ENCODE results near the gene NRXN2. TPM values are rescaled to one million over a fixed set of nuclear protein-coding genes. Genes with fewer than 3 reads are reported as not detected.
"Not testable (repeated sequence)": the region's sequence is repeated elsewhere in the genome, so short reads cannot be mapped to it uniquely, and the experiment has no call there.

Gene NRXN2
- total RNA-seq, 1 donor from 2014 or later = not detected

DNA sequence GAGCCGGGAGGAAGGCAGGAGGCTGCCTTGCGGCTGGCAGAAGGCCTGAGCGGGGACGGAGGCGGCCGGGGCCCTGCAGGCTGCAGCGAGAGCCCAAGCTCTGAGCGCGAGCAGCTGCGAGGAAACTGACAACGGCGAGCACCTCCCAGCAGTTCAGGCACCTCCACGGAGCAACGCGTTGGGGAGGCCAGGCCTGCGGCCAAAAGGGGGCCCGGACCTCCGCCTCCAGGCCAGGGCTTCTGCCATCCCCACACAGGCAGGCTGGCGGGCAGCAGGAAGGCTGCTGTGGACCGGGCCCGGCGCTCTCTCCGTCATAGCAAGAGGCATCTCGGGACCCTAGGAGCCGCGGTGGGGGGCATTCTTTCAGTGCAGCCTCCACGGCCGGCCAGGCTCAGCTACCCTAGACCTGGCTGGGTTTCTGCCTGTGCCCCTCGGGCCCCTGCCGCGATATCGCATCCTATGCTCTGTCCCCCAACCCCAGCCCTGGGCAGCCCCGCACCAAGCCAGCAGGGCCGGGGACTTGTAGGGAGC, 154.9 kb downstream of the NRXN2 start:
- DNase-seq (ENCODE audit: low read depth in 2 of 2) = no peak

DNA sequence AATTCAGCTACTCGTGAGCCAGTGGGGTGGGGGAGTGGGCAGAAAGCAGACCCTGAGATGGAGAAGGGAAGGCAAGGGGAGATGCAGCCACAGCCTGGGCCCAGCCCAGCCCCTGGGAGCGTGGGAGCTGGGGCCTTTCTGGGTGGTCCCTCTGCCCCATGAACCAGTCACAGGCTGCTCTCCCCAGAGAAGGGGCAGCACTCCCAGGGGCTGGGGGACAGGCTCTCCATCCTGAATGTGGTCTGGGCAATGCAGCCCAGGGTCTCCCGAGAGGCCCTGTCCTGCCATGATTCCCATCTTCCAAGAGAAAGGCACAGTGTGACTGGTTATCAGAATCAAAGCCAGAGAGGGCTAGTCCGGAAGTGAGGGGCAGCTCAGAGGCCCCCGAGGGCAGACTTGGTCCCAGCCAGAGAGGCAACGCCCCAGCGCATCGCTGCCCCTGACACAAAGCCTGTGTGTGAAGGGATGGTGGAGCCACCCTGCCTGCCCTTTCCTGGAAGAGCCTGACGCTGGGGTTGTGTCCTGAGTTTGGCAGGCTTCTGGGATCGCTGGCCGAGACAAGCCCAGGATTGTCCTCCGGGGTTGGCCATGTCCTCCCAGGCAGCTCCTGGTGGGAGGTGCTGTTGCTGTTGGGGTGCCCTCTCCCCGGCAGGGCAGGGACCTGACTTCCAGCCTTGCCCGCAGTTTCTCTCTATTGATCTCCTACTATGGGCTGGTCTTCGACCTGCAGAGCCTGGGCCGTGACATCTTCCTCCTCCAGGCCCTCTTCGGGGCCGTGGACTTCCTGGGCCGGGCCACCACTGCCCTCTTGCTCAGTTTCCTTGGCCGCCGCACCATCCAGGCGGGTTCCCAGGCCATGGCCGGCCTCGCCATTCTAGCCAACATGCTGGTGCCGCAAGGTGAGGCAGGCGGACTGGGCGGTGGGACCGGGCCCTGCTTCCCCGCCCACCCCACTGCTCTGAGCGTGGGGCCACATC, 155.8 kb downstream of the NRXN2 start:
- DNase-seq (ENCODE audit: low read depth in 2 of 2) = no peak

DNA sequence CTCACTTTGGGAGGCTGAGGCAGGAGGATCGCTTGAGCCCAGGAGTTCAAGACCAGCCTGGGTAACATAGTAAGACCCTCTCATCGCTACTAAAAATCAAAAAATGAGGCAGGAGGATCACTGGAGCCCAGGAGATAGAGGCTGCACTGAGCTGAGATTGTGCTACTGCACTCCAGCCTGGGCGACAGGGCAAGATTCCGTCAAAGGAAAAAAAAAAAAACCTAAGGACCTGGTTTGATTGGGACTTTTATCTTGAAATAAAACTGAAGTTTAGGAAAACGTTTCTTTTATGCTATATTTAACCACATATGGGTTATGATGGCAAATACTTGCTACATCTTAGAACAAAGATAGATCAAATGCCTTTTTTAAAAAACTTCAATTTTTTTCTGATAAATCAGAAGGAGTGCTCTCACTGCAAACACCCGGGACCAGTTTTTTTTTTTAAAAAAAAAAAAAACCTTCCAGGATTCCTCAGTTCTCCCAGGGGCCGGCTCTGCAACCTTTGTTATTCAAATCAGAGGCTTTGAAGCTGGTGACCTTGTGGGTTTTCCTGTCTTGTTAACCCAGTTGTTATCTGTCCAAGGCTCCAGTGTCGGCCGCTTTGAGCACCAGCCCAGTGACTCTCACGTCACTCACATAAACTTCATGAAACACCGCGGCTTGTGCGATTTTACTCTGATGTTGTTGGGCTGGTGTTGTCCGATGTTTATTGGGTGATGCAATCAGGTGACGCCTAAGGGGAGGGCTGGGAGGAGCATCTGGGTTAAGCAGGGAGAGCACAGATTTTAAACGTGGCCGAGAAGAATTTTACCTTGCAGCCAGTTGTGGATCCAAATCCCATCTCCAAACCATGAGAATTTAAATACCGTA, 156.7 kb downstream of the NRXN2 start:
- DNase-seq (ENCODE audit: low read depth in 2 of 2) = peak; percentile 62 to 68

DNA sequence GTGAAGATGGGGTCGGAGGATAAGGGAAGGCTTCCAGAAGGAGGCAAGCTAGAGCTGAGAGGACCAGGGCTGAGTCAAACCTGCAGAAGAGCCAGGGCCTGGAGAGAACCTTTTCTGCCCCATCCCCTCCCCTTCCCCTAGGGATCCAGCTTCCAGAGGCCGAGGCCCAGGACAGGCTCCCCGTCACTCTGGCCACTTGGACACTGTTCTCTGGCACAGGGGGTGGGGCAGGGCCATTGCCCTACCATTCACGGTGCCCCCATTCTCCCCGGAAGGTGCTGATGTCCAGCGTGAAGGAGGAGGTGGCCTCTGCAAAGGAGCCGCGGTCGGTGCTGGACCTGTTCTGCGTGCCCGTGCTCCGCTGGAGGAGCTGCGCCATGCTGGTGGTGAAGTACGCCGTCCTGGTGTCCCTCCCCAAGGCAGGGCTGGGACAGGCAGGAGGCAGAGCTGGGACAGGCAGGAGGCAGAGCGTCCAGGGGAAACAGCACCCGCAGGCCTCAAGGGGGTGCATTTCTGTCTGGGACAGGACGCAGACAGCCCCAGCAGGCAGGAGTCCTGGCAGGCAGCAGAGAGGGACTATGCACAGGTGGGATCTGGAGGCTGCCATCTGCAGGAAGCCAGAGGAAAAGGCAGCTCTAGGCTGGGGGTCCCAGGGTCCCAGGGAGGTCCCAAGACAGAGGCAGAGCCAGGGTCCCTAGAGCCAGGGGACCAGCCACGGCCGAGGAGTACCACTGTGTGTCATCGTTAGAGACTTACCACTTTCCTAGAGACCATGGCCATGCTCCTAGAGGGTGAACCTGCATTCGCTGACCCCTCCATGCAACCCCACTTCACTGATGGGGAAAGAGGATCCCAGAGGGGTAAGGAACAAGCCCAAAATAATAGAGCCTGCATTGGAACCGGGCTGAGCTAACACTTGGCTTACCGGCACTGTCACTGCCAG, 157.8 kb downstream of the NRXN2 start:
- no peak for DNase-seq (ENCODE audit: low read depth in 2 of 2)

DNA sequence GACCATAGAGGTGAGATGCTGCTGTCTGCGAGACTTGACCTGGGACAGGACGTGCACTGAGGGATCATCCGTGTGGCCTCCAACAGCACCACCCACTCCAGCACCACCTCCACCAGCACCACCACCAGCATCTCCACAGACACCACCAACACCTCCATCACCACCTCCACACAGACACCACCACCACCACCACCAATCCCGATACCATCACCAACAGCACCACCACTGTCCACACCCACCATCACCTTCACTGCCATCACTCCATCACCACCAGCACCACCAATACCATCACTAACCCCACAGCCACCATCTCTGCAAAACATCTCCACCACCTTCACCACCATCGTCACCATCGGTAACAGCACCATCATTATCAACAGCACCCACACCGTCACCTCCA, 158.6 kb downstream of the NRXN2 start:
- DNase-seq (ENCODE audit: low read depth in 2 of 2) = no peak

DNA sequence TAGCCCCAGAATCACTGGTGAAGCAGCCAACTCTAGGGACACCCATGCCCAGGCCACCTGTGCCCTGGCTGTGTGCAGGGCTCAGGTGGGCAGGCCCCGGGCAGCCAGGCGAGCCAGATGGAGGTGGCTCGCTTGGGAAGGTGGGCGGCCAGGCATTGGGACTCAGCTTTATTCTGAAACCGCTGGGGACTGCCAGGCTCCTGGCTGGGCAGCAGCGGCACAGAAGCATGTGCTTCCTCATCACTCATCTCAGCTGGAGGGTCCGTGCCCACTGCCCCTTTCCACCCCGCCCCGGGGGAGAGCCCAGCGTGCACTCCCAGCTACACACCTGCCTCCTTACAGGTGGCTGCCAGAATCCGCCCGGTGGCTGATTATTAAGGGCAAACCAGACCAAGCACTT, 159.0 kb downstream of the NRXN2 start:
- DNase-seq (ENCODE audit: low read depth in 2 of 2) = no peak

DNA sequence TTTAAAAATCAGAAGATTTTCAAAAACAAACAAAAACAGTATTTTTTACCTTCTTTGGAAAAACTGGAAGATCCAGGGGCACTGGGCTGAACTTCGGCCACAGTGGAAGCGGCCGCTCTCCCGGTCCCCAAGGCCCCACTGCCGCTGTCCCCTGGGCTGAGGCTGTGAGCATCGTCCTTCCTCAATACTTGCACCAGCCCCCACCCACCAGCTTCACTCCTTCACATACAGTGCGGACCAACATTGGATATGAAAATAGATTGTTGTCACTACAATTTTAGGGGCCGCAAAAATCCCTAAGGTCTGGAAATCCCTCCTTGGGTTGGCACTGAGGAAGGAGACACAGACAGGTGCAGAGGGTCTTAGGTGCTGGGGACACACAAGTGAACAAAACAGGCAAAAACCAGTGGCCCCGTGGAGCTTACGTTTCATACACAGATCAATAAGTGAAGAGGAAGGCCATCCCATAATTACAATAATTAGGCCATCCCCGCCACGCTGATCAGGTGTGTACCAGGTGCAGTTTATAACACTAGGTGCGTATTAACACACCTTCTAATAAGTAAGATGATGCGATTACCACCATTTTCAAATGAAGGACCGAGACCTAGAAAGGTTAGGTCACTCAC, 160.2 kb downstream of the NRXN2 start:
- DNase-seq (ENCODE audit: low read depth in 2 of 2) = no peak

DNA sequence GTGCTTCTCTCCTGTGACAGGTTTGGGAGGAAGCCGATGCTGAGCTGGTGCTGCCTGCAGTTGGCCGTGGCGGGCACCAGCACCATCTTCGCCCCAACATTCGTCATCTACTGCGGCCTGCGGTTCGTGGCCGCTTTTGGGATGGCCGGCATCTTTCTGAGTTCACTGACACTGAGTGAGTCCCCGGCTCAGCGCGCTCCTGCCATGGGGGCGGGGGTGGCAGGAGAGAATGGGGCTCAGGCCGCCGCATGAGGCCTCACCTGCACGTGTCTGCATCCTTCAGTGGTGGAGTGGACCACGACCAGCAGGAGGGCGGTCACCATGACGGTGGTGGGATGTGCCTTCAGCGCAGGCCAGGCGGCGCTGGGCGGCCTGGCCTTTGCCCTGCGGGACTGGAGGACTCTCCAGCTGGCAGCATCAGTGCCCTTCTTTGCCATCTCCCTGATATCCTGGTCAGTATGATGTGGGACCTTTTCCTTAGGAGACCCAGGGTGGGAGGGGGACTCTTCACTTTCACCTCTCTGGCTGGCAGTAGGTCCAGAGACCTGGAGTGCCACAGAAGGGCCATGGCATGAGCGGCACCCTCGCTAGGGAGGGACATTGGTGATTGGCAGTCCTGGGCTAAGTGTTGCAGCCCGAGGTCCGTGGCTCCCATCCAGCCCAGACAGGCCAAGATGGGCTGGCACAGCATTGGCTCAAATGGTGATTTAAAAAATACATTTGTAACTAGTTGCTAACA, 160.8 kb downstream of the NRXN2 start:
- DNase-seq (ENCODE audit: low read depth in 2 of 2) = no peak

DNA sequence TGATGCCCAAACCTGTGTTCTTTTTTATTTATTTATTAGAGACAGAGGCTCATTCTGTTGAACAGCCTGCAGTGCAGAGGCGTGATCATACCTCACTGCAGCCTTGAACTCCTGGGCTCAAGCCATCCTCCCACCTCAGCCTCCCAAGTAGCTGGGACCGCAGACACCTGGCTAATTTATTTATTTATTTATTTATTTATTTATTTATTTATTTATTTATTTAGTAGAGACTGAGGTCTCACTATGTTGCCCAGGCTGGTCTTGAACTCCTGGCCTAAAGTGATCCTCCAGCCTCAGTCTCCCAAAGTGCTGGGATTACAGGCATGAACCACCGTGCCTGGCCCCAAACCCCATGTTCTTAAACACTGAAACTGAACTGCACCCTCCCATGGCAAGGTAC, 161.6 kb downstream of the NRXN2 start:
- not testable (repeated sequence) for DNase-seq (ENCODE audit: low read depth in 2 of 2)

DNA sequence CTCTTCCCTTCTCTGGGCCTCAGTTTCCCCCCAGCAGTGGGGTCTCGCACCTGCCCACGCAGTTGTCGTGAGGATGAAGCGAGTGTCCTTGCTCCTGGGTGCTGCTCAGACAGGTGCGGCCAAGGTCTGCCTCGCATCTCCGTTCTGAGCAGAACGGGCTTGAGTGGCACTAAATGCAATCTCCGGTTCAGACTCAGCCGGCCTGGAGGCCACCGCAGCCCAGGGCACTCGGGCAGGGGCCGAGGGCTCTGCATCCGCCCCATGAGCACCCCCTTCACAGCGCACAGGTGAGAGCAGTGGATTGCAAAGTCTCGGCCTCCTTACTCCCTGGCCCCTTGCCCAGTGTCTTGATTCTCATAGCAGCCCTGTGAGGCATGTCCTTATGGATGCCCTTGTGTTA, 162.1 kb downstream of the NRXN2 start:
- DNase-seq (ENCODE audit: low read depth in 2 of 2) = no peak

DNA sequence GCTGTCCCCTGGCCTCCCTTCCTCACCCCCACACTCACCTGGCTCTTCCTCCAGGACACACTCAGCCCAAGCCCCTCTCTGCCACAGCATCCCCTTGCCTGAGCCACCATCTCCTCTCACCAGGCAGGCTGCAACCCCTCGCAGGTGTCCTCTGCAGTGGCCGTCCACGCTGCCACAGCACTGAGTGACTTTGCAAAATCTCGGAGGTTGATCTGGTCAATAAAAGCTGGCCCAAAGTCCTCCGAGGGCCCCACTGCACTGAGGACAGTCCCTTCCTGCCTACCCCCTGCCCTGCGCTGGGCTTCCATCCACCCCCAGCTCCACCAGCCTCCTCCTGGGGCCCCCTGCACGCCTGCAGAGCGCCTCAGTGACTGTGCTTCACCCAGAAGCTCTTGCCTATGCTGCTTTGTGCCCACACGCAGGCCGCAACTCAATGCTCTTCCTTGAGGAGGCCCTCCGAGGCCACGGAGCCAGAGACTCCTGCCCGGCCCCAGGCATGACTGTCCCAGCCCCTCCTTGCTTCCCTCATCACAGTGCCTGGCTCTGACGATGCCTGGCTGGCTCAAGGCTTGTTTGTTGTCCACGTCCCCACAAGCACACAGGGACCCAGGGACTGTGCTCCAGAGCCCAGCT, 162.7 kb downstream of the NRXN2 start:
- DNase-seq (ENCODE audit: low read depth in 2 of 2) = no peak

DNA sequence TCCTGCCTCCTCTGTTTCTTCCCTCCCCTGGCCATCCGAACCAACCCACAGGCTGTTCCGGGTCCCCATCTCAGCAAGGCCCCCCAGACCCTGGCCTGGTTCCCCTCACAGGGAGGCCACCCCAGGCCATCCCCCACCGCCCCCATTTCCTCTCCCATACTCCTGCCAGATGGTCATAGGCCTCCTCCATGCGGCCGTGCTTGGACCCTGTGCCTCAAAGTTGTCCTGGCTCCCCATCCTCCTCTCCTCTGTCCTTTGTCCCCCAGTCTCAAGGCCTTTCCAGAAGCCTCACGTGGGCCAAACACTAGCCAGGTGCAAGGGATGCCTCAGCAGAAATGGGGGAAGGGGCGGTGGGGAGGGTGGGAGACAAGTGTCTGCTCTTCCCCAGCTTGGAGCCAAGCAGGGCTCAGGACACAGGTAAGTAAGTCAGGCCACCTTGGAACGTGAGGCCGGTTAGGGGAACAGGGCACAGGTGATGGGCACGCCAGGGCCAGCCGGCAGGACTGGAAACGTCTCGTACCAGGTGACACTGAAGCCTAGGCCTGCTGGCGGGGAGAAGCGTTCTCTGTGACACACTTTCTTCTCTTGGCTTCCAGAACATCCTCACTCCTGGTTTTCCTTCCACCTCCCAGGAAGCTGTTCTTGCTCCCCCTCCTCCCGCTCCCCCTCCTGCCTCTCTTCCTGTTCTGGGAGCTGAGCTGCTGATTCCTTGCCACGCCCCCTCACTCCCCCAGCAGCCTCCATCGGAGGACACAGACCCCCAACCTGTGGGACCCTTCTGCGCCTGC, 163.5 kb downstream of the NRXN2 start:
- no peak for DNase-seq (ENCODE audit: low read depth in 2 of 2)

DNA sequence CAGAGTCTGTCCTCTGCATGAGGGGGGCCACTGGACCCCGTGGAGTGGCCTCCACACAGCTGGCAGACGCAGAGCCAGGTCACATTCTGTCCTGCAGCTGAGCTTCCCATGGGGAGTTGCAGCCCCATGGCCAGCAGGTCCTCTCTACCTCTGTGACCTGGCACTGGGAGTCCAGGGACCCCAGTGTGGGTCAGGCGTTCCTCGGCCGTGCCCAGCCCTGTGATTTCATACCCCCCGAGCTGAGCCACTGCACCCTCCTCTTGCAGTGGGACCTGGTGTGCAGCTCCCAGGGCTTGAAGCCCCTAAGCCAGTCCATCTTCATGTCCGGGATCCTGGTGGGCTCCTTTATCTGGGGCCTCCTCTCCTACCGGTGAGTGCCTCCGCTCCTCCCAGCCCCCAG, 164.1 kb downstream of the NRXN2 start:
- no peak for DNase-seq (ENCODE audit: low read depth in 2 of 2)

DNA sequence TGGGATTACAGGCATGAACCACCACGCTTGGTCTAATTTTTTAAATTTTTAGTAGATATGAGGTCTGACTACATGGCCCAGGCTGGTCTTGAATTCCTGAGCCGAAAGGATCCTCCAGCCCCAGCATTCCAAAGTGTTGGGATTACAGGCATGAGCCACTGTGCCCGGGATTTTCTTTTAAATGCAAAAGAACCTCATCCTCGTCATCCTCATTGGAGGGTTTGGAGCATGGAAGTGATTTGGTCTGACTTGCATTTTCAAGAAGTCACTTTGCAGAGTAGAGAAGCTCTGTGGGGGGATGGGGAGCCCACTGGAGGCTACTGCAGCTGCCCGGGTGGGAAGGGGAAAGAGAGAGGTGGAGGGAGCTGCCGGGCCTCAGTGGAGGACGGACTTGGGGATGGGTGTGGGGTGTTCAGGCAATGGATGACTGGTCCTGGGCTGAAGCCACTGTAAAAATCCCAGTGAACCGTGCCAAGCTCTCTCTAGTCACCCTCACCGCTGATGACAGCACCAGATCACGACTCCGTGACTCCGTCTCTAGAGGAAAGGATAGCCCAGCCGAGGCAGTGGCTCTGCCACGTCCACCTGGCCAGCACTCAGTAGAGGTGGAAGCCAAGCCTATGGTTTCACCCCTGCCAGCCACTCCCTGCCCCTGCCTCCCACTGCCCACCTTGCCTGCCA, 164.8 kb downstream of the NRXN2 start:
- no peak for DNase-seq (ENCODE audit: low read depth in 2 of 2)

DNA sequence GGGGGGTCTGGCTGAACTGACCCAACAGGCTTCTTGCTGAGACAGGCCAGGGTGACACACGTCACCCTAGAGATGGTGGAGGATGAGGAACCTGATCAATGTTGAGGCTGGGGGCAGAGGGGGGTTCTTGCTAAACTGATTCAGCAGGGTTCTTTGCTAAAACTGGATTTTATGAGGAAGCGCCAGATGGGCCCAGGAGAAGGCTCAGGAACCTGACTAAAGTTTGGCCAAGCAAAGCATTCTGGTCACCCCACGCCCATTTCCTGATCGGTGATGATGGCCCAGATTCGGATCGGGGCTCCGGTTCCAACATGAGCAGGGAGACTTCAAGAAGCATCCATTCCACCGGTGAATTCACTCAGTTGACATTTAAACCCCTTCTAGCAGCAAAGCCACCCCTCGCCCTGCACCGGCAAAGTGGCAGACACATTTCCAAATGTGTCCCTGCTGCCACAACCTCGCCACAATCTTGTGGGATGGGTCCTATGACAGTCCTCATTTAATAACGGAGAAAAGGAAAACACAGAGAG, 166.2 kb downstream of the NRXN2 start:
- DNase-seq (ENCODE audit: low read depth in 2 of 2) = no peak

Data from lung microvascular endothelial cell (primary cell).